ENCODE data around the gene ADARB2. TPM values are rescaled to one million over a fixed set of nuclear protein-coding genes. Genes with fewer than 3 reads are reported as not detected.

ADARB2 gene
- total and polyA plus RNA-seq, 8 donors = 0.41 to 0.92 (median 0.76) TPM

DNA sequence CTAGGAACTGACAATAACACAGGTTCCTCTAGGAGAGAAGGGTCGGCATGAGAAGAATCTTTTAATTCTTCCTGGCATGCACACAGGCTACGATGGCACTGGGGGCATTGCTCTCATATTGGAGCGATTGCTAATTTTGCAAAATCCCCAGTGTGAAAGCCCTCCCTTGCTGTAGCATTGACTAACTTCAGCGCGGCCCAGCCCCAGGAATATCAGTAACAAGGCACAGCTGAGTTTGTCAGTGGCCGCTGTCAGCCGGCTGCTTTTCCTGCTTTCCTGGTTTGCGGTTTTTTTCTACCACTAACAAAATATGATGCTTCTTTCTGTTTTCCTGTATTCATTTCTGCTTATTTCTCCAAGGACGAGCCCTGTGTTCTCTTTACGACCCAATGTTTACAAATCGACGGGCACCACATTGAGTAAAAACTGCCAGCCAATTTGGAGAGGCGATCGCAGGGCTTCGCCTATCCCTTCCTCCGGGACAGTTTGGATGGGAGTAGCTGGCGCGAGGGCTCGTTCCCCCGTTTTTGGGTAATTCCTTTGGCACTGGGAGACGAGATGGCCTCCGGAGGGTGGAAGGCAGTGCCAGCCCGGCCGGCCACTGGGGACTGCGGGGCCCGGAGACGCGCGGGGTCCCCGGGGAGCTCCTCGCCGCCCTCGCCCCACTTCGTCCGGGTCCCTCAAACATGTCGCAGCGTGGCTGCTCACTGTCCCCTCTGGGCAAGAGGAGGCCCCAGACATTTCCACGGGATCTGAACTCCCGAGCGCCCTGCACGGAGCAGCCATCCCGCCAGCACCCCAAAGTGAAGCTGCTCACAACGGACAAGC, 967 bp downstream of the ADARB2 start:
- ATAC-seq (no peak), DNase-seq (peak in 1 of 4 donors; percentile 77)
- no peaks in the 10 kb centered on the region for H3K9me3 ChIP-seq
- H3K36me3 ChIP-seq = no peaks in the 10 kb centered on the region
- H3K27me3 ChIP-seq = peaks cover 53 to 100% of the 10 kb centered on the region in 2 donors
- intact Hi-C loops (cut with DNase I) = no loop called here
- peaks cover 0 to 8% of the 10 kb centered on the region in 2 donors for H3K4me1 ChIP-seq
- H3K27ac ChIP-seq = no peak overlapping the region
- H3K4me3 ChIP-seq = peak overlapping the region in 1 of 2 donors; percentile 1
- TF ChIP-seq, protein P1, sequence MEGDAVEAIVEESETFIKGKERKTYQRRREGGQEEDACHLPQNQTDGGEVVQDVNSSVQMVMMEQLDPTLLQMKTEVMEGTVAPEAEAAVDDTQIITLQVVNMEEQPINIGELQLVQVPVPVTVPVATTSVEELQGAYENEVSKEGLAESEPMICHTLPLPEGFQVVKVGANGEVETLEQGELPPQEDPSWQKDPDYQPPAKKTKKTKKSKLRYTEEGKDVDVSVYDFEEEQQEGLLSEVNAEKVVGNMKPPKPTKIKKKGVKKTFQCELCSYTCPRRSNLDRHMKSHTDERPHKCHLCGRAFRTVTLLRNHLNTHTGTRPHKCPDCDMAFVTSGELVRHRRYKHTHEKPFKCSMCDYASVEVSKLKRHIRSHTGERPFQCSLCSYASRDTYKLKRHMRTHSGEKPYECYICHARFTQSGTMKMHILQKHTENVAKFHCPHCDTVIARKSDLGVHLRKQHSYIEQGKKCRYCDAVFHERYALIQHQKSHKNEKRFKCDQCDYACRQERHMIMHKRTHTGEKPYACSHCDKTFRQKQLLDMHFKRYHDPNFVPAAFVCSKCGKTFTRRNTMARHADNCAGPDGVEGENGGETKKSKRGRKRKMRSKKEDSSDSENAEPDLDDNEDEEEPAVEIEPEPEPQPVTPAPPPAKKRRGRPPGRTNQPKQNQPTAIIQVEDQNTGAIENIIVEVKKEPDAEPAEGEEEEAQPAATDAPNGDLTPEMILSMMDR (IDR thresholded peaks at IDR 0.05) = no peak

- Histone ChIP-seq H3K27ac (no peak overlapping the region), H3K9me3 (no peaks in the 10 kb centered on the region), H3K4me1 (peaks cover 0 to 8% of the 10 kb centered on the region in 2 donors), H3K4me3 (no peak overlapping the region), H3K27me3 (peaks cover 53 to 100% of the 10 kb centered on the region in 2 donors), H3K36me3 (no peaks in the 10 kb centered on the region)
- ATAC-seq = no peak
- DNase-seq = no peak
- intact Hi-C loops (cut with DNase I) = no loop called here
- TF ChIP-seq, protein P1 (IDR thresholded peaks at IDR 0.05) = no peak
Measured at GRCh38 chr10:1735562-1735961, 1.8 kb downstream of the ADARB2 start.

- no peaks in the 10 kb centered on the region for H3K36me3 ChIP-seq
- H3K27me3 ChIP-seq = peaks cover 43 to 100% of the 10 kb centered on the region in 2 donors
- peaks cover 0 to 8% of the 10 kb centered on the region in 2 donors for H3K4me1 ChIP-seq
- TF ChIP-seq, protein P1 (IDR thresholded peaks at IDR 0.05) = no peak
- no peak overlapping the region for H3K27ac ChIP-seq
- no peak for ATAC-seq
- H3K9me3 ChIP-seq = no peaks in the 10 kb centered on the region
- intact Hi-C loops (cut with DNase I) = no loop called here
- H3K4me3 ChIP-seq = no peak overlapping the region
- DNase-seq = no peak
Measured at GRCh38 chr10:1734288-1734687, 3.0 kb downstream of the ADARB2 start.

DNA sequence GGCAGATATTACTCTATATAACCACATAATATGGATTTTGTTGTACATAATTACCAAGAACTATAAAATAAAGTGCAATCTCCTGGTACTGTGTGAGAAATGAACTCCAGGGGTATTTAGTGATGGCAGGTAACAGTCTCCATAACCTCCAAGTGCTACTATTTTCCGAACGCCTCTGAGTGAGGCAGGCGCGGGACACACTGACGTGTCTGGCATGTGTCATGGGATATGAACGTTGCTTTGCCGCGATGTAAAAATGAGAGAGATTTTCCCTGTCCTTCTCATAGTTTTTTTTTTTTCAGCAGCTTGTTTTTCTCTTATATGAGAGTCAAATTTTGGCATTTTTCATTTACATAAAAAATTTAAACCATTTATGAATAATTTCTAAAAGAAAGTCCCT, 3.6 kb downstream of the ADARB2 start:
- TF ChIP-seq, protein P1 (IDR thresholded peaks at IDR 0.05) = no peak
- intact Hi-C loops (cut with DNase I) = no loop called here
- Histone ChIP-seq H3K27me3 (peaks cover 39 to 98% of the 10 kb centered on the region in 2 donors), H3K4me1 (peaks cover 0 to 8% of the 10 kb centered on the region in 2 donors), H3K36me3 (no peaks in the 10 kb centered on the region), H3K27ac (no peak overlapping the region), H3K4me3 (no peak overlapping the region), H3K9me3 (no peaks in the 10 kb centered on the region)
- ATAC-seq (no peak), DNase-seq (no peak)

GRCh38 chr10:1732564-1732996, 4.7 kb downstream of the ADARB2 start:
- intact Hi-C loops (cut with DNase I) = no loop called here
- Histone ChIP-seq H3K4me3 (no peak overlapping the region), H3K27ac (no peak overlapping the region), H3K9me3 (no peaks in the 10 kb centered on the region), H3K4me1 (peaks cover 0 to 6% of the 10 kb centered on the region in 2 donors), H3K27me3 (peaks cover 34 to 92% of the 10 kb centered on the region in 2 donors), H3K36me3 (no peaks in the 10 kb centered on the region)
- ATAC-seq = peak; percentile 54
- DNase-seq = peak in 2 of 4 donors; percentile 30 to 61
- TF ChIP-seq, protein P1 (IDR thresholded peaks at IDR 0.05) = no peak
